ENCODE data around the gene TULP4.
A peak's percentile ranks its signal among the peaks of the same experiment; 100 is the strongest.
"Not testable (repeated sequence)": the region's sequence is repeated elsewhere in the genome, so short reads cannot be mapped to it uniquely, and the experiment has no call there.

The TULP4 gene

GRCh38 chr6:158349505-158350275, 37.4 kb downstream of the TULP4 start:
- CTCF ChIA-PET: interaction anchor here (0.8 kb wide), 1 partner anchor 310 kb away, joined by 5 read pairs; no protein-coding TSS in a partner anchor
- POLR2A ChIA-PET (ENCODE audit: low non-redundant PET); H3K27ac ChIP-seq; DNase-seq (ENCODE audit: low spot score): not testable (repeated sequence)

GRCh38 chr6:158350731-158351130, 38.5 kb downstream of the TULP4 start:
- DNase-seq (ENCODE audit: low spot score); H3K27ac ChIP-seq; POLR2A ChIA-PET (ENCODE audit: low non-redundant PET): not testable (repeated sequence)
- CTCF ChIA-PET: interaction anchor here (0.8 kb wide), 1 partner anchor 309 kb away, joined by 5 read pairs; no protein-coding TSS in a partner anchor

GRCh38 chr6:158353883-158354877, 41.9 kb downstream of the TULP4 start:
- ChIA-PET CTCF (no interaction called here), POLR2A (ENCODE audit: low non-redundant PET) (no interaction called here)
- DNase-seq (ENCODE audit: low spot score): no peak
- no peak overlapping the region for H3K27ac ChIP-seq
- TF ChIP-seq CTCF (conservative IDR thresholded peaks at IDR 0.05; ENCODE audit: low read depth): no peak

GRCh38 chr6:158356586-158357546, 44.6 kb downstream of the TULP4 start:
- TF ChIP-seq CTCF (conservative IDR thresholded peaks at IDR 0.05; ENCODE audit: low read depth): no peak
- H3K27ac ChIP-seq: peak overlapping the region; percentile 47
- CTCF ChIA-PET: no interaction called here
- DNase-seq (ENCODE audit: low spot score): no peak
- POLR2A ChIA-PET (ENCODE audit: low non-redundant PET): no interaction called here

GRCh38 chr6:158357570-158358216, 45.4 kb downstream of the TULP4 start:
- ChIA-PET POLR2A (ENCODE audit: low non-redundant PET) (no interaction called here), CTCF (no interaction called here)
- no peak for DNase-seq (ENCODE audit: low spot score)
- H3K27ac ChIP-seq: peak overlapping the region; percentile 47; the same call in 1 of the 2 replicates
- TF ChIP-seq CTCF (conservative IDR thresholded peaks at IDR 0.05; ENCODE audit: low read depth): no peak

GRCh38 chr6:158358450-158359077, 46.3 kb downstream of the TULP4 start:
- no peak for TF ChIP-seq CTCF (conservative IDR thresholded peaks at IDR 0.05; ENCODE audit: low read depth)
- no peak overlapping the region for H3K27ac ChIP-seq
- ChIA-PET POLR2A (ENCODE audit: low non-redundant PET) (no interaction called here), CTCF (no interaction called here)
- no peak for DNase-seq (ENCODE audit: low spot score)
